ENCODE results near the gene SARNP.

Gene SARNP

GRCh38 chr12:55707841-55708694 is 109.5 kb downstream of the SARNP start, which contains the start of gene ITGA7:
TSS of gene ITGA7 (minus strand) at chr12:55707904. CDS start at chr12:55707682, 222 bp downstream.
- DNase-seq (ENCODE audit: low read depth in 2 of 2): peak; percentile 24 to 46

Measured in stimulated activated CD8-positive, alpha-beta memory T cell treated with anti-CD3 and anti-CD28 coated beads, Interleukin-7, amount 100 ng/mL, for 1 hour (primary cell).